ENCODE data around the gene ACTR2. TPM values are rescaled to one million over a fixed set of nuclear protein-coding genes. Genes with fewer than 3 reads are reported as not detected.

Gene ACTR2
- total and polyA plus RNA-seq, 2 of the 13 experiments (the other 11 are each of a cell fraction or from before 2014, with no cell fraction given) = 51.2 to 100 TPM

DNA sequence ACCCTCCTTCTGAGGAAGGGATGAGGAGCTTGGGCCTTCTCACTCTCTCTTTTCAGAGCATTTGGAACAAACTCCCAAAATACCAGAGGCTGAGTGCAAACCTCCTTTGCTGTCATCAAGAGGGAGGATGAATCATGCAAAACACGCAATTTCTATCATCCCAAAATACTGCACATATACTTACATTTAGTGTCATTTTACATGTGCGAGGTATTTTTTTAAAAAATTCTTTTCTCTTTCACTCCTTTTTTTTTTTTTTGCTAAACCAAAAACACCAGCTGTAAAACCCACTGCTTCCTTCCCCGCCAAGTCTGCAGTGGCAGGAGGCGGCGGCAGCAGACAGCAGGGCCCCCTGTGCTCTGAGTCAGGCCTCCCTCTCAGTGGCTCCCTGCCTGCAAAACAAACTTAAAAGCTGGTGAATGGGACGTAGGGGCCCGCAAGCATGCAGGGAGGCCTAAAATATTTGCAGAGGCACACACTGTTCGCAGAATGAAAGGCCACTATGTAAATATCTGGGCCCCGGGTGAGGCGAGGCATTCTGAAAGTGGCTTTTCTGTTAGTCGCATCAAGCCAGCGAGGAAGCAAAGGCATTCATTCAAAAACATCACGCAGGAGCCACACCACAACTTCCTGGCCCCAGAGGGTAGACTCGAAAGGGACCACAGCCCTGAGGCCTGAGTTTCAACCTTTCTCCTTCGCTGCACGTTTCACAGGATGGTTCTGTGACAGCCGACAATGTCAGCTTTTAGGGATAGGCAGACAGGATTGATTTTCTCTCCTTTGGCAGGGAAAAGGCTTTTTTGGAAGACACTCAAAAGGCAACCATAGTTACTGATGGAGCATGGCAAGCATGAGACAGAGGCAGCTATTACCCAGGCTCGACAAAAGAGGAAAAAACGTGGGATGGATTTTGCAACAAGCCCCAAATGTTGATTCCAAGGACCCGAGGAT is 73.4 kb downstream of the ACTR2 start (continued):
- TF ChIP-seq, protein P1, sequence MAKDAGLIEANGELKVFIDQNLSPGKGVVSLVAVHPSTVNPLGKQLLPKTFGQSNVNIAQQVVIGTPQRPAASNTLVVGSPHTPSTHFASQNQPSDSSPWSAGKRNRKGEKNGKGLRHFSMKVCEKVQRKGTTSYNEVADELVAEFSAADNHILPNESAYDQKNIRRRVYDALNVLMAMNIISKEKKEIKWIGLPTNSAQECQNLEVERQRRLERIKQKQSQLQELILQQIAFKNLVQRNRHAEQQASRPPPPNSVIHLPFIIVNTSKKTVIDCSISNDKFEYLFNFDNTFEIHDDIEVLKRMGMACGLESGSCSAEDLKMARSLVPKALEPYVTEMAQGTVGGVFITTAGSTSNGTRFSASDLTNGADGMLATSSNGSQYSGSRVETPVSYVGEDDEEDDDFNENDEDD (CRISPR knock-in tag; IDR thresholded peaks at IDR 0.05; ENCODE audit: borderline replicate concordance) = peak; percentile 58; the same call in 1 of the 2 replicates
- TF ChIP-seq ZSCAN21 (CRISPR knock-in tag; IDR thresholded peaks at IDR 0.05; ENCODE audit: borderline replicate concordance) = peak; percentile 64; the same call in 1 of the 2 replicates
- TF ChIP-seq, protein P2, sequence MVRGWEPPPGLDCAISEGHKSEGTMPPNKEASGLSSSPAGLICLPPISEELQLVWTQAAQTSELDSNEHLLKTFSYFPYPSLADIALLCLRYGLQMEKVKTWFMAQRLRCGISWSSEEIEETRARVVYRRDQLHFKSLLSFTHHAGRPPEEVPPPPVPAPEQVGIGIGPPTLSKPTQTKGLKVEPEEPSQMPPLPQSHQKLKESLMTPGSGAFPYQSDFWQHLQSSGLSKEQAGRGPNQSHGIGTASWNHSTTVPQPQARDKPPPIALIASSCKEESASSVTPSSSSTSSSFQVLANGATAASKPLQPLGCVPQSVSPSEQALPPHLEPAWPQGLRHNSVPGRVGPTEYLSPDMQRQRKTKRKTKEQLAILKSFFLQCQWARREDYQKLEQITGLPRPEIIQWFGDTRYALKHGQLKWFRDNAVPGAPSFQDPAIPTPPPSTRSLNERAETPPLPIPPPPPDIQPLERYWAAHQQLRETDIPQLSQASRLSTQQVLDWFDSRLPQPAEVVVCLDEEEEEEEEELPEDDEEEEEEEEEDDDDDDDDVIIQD (CRISPR knock-in tag; IDR thresholded peaks at IDR 0.05; ENCODE audit: low read depth) = peak; percentile 48
- TF ChIP-seq ZKSCAN1 (IDR thresholded peaks at IDR 0.05; ENCODE audit: low read length) = 0 out of 2 replicates have a peak, but pooled peaks have one; percentile 13
- peak; percentile 76; the same call in 1 of the 2 replicates for TF ChIP-seq ZNF83 (CRISPR knock-in tag; IDR thresholded peaks at IDR 0.05; ENCODE audit: borderline replicate concordance)
- no peak for TF ChIP-seq ZNF3 (CRISPR knock-in tag; IDR thresholded peaks at IDR 0.05)
- TF ChIP-seq ZNF747 (CRISPR knock-in tag; IDR thresholded peaks at IDR 0.05; ENCODE audit: borderline replicate concordance) = peak; percentile 81; the same call in 1 of the 2 replicates
- 0 out of 2 replicates have a peak, but pooled peaks have one; percentile 48 for TF ChIP-seq ZNF556 (CRISPR knock-in tag; IDR thresholded peaks at IDR 0.05; ENCODE audit: borderline replicate concordance)
- no peak for TF ChIP-seq FLYWCH1 (CRISPR knock-in tag; IDR thresholded peaks at IDR 0.05)
- TF ChIP-seq, protein P3, sequence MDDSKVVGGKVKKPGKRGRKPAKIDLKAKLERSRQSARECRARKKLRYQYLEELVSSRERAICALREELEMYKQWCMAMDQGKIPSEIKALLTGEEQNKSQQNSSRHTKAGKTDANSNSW (CRISPR knock-in tag; IDR thresholded peaks at IDR 0.05; ENCODE audit: borderline replicate concordance) = no peak
- TF ChIP-seq ZNF792 (CRISPR knock-in tag; IDR thresholded peaks at IDR 0.05) = peak; percentile 93; the same call in 1 of the 2 replicates
- TF ChIP-seq HNRNPH1 (optimal IDR thresholded peaks at IDR 0.05; ENCODE audit: low read depth, low read length) = peak; percentile 37
- TF ChIP-seq ZNF263 (CRISPR knock-in tag; IDR thresholded peaks at IDR 0.05) = peak; percentile 56; the same call in 1 of the 2 replicates
- TF ChIP-seq, protein P4, sequence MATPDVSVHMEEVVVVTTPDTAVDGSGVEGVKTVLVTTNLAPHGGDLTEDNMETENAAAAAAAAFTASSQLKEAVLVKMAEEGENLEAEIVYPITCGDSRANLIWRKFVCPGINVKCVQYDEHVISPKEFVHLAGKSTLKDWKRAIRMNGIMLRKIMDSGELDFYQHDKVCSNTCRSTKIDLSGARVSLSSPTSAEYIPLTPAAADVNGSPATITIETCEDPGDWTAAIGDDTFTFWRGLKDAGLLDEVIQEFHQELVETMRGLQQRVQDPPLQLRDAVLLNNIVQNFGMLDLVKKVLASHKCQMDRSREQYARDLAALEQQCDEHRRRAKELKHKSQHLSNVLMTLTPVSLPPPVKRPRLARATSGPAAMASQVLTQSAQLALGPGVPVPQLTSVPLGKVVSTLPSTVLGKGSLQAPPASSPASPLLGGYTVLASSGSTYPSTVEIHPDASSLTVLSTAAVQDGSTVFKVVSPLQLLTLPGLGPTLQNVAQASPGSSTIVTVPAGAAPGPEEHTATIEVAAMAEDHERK (CRISPR knock-in tag; IDR thresholded peaks at IDR 0.05; ENCODE audit: low read depth) = no peak
- TF ChIP-seq HOXD1 (CRISPR knock-in tag; IDR thresholded peaks at IDR 0.05) = 0 out of 2 replicates have a peak, but pooled peaks have one; percentile 85
- TF ChIP-seq ZIK1 (CRISPR knock-in tag; IDR thresholded peaks at IDR 0.05; ENCODE audit: borderline replicate concordance, low read depth) = no peak; the same call in 1 of the 2 replicates
- peak; percentile 80 for TF ChIP-seq KDM6A (CRISPR knock-in tag; IDR thresholded peaks at IDR 0.05; ENCODE audit: low read depth)
- TF ChIP-seq RAD21 (CRISPR knock-in tag; IDR thresholded peaks at IDR 0.05) = 0 out of 2 replicates have a peak, but pooled peaks have one; percentile 19
- TF ChIP-seq, protein P5, sequence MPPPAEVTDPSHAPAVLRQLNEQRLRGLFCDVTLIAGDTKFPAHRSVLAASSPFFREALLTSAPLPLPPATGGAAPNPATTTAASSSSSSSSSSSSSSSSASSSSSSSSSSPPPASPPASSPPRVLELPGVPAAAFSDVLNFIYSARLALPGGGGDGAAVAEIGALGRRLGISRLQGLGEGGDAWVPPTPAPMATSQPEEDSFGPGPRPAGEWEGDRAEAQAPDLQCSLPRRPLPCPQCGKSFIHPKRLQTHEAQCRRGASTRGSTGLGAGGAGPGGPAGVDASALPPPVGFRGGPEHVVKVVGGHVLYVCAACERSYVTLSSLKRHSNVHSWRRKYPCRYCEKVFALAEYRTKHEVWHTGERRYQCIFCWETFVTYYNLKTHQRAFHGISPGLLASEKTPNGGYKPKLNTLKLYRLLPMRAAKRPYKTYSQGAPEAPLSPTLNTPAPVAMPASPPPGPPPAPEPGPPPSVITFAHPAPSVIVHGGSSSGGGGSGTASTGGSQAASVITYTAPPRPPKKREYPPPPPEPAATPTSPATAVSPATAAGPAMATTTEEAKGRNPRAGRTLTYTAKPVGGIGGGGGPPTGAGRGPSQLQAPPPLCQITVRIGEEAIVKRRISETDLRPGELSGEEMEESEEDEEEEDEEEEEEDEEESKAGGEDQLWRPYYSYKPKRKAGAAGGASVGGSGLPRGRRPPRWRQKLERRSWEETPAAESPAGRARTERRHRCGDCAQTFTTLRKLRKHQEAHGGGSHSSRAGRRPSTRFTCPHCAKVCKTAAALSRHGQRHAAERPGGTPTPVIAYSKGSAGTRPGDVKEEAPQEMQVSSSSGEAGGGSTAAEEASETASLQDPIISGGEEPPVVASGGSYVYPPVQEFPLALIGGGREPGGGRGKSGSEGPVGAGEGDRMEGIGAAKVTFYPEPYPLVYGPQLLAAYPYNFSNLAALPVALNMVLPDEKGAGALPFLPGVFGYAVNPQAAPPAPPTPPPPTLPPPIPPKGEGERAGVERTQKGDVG (CRISPR knock-in tag; IDR thresholded peaks at IDR 0.05; ENCODE audit: borderline replicate concordance) = peak; percentile 73; the same call in 1 of the 2 replicates

All from HepG2 (cell line).